Measurements from ENCODE around the gene TRPM2. TPM values are rescaled to one million over a fixed set of nuclear protein-coding genes. Genes with fewer than 3 reads are reported as not detected.

Gene TRPM2
- total and polyA plus RNA-seq, 2 of the 13 experiments (the other 11 are each of a cell fraction or from before 2014, with no cell fraction given) = 0.07 to 0.20 TPM

DNA sequence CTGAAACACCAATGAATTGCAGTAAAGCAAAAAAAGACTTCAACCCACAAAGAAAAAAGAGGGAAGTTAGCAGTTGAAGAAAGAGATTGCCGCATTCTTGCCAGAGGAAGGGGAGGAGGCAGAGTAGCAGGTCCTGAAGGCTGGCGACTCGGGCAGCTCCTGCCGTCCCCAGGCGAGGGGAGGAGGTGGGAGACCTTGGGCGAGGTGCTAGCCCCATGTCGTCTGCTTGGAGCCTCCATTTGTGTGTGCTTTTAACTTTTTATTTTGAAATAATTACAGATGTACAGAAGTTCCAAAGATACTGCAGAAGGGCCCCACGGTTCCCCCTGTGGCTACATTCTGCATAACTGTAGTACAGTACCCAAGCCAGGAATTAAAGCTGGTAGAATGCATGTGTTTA, 6.7 kb downstream of the TRPM2 start:
- Histone ChIP-seq H3K4me2 (ENCODE audit: low read depth, low read length) (no peak overlapping the region), H3K79me2 (ENCODE audit: insufficient read depth, low read length) (no peaks in the 10 kb centered on the region), H4K20me1 (ENCODE audit: insufficient read depth, low read length) (no peaks in the 10 kb centered on the region), H3K27me3 (ENCODE audit: control insufficient read depth in 1 of 2, insufficient read depth in 2 of 2, low read length in 2 of 2) (peaks cover 4 to 20% of the 10 kb centered on the region in 2 experiments; a peak in 4 of 5 replicates), H3K27ac (ENCODE audit: extremely low read length, insufficient read depth, low read length) (no peak overlapping the region), H2AFZ (ENCODE audit: low read length) (no peak overlapping the region), H3K4me1 (ENCODE audit: insufficient read depth, low read length) (peaks cover 6% of the 10 kb centered on the region), H3K4me3 (replicated peaks in 1 of 3; ENCODE audit: insufficient read depth in 1 of 3, low read depth in 2 of 3, low read length in 3 of 3) (no peak overlapping the region), H3K36me3 (replicated peaks in 1 of 2; ENCODE audit: control insufficient read depth in 1 of 2, insufficient read depth in 2 of 2, low read length in 2 of 2) (no peaks in the 10 kb centered on the region), H3K9ac (ENCODE audit: insufficient read depth, low read depth, low read length) (no peak overlapping the region), H3K9me3 (ENCODE audit: low read length) (no peaks in the 10 kb centered on the region)
- 41% methylated on average over 8 of the region's 8 CpGs for WGBS (ENCODE audit: low lambda C conversion rate)
- CTCF ChIA-PET (ENCODE audit: low intra/inter-chr PET ratio, low total read pairs) = no interaction called here
- in situ Hi-C loops (cut with HindIII; ENCODE audit: extremely low pct_ligation_motif_present, low pct_unique_long_range_greater_than_20kb) = no loop called here
- BruUV-seq (replicated peaks) = no TSS peak
- POLR2A ChIA-PET = no interaction called here
- intact Hi-C loops (cut with micrococcal nuclease; ENCODE audit: unreplicated experiment) = loop anchor here (10.0 kb wide), 1 partner anchor 75 kb away; no protein-coding TSS in a partner anchor
- TF ChIP-seq MTF2 (CRISPR knock-in tag; IDR thresholded peaks at IDR 0.05; ENCODE audit: borderline replicate concordance) = no peak
- TF ChIP-seq, protein P1, sequence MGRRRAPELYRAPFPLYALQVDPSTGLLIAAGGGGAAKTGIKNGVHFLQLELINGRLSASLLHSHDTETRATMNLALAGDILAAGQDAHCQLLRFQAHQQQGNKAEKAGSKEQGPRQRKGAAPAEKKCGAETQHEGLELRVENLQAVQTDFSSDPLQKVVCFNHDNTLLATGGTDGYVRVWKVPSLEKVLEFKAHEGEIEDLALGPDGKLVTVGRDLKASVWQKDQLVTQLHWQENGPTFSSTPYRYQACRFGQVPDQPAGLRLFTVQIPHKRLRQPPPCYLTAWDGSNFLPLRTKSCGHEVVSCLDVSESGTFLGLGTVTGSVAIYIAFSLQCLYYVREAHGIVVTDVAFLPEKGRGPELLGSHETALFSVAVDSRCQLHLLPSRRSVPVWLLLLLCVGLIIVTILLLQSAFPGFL (CRISPR knock-in tag; IDR thresholded peaks at IDR 0.05) = no peak
- no peak for TF ChIP-seq NFYB (CRISPR knock-in tag; IDR thresholded peaks at IDR 0.05)
- no peak for TF ChIP-seq RXRA (CRISPR knock-in tag; IDR thresholded peaks at IDR 0.05)
- TF ChIP-seq YEATS2 (CRISPR knock-in tag; IDR thresholded peaks at IDR 0.05; ENCODE audit: borderline replicate concordance) = no peak
- TF ChIP-seq ISL2 (CRISPR knock-in tag; IDR thresholded peaks at IDR 0.05) = no peak
- no peak for TF ChIP-seq ZFY (CRISPR knock-in tag; IDR thresholded peaks at IDR 0.05)
- TF ChIP-seq TARDBP (CRISPR knock-in tag; IDR thresholded peaks at IDR 0.05) = no peak
- TF ChIP-seq, protein P2, sequence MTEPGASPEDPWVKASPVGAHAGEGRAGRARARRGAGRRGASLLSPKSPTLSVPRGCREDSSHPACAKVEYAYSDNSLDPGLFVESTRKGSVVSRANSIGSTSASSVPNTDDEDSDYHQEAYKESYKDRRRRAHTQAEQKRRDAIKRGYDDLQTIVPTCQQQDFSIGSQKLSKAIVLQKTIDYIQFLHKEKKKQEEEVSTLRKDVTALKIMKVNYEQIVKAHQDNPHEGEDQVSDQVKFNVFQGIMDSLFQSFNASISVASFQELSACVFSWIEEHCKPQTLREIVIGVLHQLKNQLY (CRISPR knock-in tag; IDR thresholded peaks at IDR 0.05) = no peak
- no peak for TF ChIP-seq ZSCAN22 (CRISPR knock-in tag; IDR thresholded peaks at IDR 0.05)
- TF ChIP-seq MAF1 (CRISPR knock-in tag; IDR thresholded peaks at IDR 0.05; ENCODE audit: borderline replicate concordance) = no peak
- TF ChIP-seq, protein P3, sequence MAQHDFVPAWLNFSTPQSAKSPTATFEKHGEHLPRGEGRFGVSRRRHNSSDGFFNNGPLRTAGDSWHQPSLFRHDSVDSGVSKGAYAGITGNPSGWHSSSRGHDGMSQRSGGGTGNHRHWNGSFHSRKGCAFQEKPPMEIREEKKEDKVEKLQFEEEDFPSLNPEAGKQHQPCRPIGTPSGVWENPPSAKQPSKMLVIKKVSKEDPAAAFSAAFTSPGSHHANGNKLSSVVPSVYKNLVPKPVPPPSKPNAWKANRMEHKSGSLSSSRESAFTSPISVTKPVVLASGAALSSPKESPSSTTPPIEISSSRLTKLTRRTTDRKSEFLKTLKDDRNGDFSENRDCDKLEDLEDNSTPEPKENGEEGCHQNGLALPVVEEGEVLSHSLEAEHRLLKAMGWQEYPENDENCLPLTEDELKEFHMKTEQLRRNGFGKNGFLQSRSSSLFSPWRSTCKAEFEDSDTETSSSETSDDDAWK (CRISPR knock-in tag; IDR thresholded peaks at IDR 0.05) = no peak
- TF ChIP-seq, protein P4, sequence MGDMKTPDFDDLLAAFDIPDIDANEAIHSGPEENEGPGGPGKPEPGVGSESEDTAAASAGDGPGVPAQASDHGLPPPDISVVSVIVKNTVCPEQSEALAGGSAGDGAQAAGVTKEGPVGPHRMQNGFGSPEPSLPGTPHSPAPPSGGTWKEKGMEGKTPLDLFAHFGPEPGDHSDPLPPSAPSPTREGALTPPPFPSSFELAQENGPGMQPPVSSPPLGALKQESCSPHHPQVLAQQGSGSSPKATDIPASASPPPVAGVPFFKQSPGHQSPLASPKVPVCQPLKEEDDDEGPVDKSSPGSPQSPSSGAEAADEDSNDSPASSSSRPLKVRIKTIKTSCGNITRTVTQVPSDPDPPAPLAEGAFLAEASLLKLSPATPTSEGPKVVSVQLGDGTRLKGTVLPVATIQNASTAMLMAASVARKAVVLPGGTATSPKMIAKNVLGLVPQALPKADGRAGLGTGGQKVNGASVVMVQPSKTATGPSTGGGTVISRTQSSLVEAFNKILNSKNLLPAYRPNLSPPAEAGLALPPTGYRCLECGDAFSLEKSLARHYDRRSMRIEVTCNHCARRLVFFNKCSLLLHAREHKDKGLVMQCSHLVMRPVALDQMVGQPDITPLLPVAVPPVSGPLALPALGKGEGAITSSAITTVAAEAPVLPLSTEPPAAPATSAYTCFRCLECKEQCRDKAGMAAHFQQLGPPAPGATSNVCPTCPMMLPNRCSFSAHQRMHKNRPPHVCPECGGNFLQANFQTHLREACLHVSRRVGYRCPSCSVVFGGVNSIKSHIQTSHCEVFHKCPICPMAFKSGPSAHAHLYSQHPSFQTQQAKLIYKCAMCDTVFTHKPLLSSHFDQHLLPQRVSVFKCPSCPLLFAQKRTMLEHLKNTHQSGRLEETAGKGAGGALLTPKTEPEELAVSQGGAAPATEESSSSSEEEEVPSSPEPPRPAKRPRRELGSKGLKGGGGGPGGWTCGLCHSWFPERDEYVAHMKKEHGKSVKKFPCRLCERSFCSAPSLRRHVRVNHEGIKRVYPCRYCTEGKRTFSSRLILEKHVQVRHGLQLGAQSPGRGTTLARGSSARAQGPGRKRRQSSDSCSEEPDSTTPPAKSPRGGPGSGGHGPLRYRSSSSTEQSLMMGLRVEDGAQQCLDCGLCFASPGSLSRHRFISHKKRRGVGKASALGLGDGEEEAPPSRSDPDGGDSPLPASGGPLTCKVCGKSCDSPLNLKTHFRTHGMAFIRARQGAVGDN (CRISPR knock-in tag; IDR thresholded peaks at IDR 0.05) = no peak
- TF ChIP-seq MEIS2 (CRISPR knock-in tag; IDR thresholded peaks at IDR 0.05) = no peak
- no peak for TF ChIP-seq ZNF432 (CRISPR knock-in tag; IDR thresholded peaks at IDR 0.05; ENCODE audit: borderline replicate concordance)
- no peak for TF ChIP-seq ZNF460 (CRISPR knock-in tag; IDR thresholded peaks at IDR 0.05; ENCODE audit: borderline replicate concordance)
- no peak for TF ChIP-seq NR2C2 (CRISPR knock-in tag; IDR thresholded peaks at IDR 0.05; ENCODE audit: borderline replicate concordance)
- TF ChIP-seq ZNF777 (CRISPR knock-in tag; IDR thresholded peaks at IDR 0.05) = no peak
- FAIRE-seq (no peak), DNase-seq (ENCODE audit: low spot score) (no peak), ATAC-seq (peak; percentile 56)

All from HepG2 (cell line).